GM21367 (cell line): ENCODE data around the gene SH3RF3.

Source experiments
- ATAC-seq: cut with Tn5 transposase; IDR thresholded peaks from one replicate; pipeline ENCODE4 v1.9.1; 2021; ENCODE audit not compliant: unreplicated experiment

SH3RF3 gene

DNA sequence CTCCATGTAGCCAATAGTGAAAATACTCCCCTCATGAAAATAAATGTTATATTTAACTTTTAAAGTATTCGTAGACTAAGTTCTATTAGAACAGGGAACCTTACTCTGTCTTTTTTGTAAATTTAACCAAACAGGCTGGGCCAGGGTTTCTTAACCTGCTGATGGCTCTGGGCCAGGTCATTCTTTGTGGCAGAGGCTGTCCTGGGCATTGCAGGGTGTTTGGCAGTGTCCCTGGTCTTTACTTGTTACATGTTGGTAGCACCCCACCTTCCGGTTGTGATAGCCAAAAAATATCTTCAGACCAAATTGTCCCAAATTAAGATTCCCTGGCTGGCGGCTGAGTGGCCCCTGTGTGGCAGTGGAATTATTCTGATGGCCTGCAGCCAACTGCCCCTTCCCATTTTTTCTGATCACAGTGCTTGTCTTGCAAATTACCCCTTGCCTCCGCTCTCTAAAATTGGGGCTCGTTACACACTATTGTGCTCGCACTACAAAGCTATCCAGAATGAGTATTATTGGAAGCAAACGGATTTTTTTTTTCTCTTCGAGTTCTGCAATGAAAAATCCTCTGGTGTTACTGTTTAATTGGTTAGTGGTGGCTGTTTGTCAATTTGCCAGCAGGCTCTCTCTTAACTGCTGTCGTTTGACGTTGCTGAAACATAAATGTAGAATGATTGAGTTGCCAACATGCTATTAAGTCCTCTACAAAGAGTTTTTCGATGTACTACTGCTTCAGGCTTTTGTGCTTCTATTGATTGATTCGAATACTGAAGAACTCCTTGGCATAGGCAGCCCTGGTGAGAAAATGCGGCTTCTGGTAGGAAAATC, 216.9 kb downstream of the SH3RF3 start:
- no peak for ATAC-seq

DNA sequence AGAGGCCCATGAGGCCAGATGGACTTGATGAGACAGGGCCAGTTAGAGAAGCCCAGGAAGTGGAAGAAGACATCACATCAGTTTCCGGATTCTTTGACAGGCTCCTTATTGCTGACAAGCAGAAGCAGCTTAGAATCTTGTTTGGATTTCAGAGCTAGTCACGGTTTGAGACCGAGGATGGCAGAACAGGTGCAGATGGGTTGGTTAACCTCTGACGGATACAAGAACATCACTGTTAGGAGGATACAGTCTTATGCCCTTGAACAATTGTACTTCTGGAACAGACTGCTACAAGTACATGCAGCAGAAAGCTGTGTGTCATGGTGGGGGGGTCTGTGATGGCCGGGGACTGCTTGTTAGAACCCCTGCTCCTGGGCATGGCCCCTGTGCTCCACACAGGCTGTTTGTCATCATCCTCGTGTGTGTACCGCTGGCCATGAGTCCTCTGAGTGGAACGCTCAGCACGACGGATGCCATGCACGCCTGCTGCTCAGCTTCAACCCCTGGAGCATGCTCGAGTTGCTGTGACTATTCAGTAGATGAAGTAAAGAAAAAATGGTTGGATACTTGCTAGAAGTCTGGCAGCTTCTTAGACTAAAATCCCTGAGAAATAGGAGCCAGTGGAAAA, 217.7 kb downstream of the SH3RF3 start:
- no peak for ATAC-seq

DNA sequence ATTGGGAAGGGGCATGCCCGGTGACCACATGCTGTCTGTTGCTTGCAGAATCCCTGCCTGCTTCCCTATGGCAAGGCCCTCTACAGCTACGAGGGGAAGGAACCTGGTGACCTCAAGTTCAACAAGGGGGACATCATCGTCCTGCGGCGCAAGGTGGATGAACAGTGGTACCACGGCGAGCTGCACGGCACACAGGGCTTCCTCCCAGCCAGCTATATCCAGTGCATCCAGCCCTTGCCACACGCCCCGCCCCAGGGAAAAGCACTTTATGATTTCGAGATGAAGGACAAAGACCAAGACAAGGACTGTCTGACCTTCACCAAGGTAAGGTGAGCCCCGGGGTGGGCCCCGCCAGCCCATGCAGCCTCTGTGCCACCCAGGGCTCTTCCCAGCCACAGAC, 218.6 kb downstream of the SH3RF3 start:
- no peak for ATAC-seq

DNA sequence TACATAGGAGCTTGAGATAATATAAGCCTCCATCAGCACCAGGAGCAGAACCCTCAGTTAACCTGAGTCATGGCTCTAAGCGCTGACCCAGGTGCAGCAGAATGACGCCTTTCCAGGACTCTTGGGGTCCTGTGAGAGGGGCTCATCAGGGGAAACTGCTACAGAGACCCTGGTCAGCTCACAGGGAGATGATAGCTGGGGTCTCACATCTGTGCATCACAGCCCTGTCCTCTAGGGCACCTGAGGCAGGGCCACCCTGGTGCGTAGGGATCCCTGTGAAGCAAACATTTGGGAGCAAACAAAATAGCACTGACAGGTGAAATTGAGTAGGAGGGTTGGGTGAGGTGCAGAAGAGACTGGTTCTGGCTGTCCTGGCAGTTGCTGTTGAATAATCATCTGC, 219.2 kb downstream of the SH3RF3 start:
- ATAC-seq, result no peak

DNA sequence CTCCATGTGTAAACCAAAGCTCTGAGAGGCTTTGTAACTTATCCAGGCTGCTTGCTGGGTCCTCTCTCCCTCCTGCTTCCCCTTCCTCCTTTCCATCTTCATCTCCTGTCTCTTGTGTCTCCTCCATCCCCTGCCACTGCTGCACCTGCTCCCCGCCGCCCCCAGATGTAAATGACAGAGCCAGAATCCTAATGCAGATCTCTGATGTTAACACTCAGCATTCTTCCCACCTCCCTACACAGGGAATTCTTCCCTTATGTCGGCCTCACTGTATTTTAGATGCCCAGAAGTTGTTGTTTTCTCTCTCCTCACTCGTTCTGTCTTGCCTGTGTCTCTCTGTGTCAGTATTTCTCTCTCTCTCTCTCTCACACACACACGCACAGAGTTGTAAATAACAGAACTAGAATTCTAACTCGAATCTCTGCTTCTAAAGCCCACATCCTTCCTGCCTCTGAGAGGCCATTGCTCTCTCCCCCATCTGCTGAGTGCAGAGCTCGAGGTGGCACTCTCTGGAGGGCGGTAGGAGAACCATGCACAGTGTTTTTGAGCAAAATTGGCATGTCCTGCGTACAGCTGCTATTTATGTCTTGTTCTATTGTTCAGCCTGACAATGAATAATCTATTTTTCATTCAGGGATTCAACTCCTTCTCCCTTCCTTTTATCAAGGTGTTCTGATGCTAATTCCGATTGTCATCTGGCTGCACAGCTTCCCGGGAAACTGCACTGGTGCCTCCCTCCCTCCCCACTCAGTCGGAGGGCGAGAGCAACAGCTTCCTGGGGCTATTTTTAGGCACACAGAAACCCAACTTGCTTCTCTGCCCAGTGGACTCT, 219.9 kb downstream of the SH3RF3 start:
- ATAC-seq, result no peak

DNA sequence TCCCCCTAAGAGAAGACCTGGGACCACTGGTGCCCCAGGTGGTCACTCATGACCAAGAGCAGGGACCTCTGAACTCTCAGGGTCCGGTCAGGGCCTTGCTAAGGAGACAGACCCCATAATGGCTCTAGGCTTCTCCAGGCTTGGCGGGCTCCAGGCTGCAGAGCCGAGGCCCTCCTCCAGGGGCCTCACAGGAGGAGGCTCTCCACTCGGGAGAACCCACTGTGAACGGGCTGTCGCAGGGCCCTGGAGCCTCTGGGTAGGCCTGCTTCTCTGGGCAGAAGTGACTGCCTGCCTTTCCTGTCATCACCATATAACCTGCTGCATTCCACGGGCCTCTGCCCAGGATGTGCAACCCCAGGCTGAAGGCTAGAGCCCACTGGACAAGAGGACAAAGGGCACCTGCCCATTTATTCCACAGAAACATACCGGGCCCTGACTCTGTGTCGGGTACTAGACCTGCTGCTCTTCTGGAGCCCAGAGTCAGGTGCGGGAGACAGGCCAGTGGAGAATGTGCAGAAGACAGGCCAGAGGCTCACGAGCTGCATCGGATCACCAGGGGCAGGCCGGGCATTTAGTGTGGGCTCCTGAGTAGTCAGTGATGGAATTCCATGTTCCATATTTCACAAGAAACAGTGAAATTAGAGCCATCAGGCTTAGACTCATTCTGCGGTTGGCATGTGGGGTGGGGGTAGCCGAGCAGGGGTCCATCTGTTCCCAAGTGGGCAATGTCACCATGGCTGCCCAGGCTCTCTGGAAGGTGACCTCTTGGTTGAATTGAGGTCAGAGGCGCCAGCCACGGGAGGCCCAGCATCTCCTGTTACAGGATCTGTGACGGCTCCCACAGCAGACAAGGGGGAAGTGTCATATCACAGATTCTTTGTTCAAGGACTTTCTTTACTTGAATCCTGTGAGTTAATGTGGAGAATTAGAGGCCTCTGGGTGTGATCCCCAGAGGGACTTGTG, 220.8 kb downstream of the SH3RF3 start:
- ATAC-seq, result no peak

DNA sequence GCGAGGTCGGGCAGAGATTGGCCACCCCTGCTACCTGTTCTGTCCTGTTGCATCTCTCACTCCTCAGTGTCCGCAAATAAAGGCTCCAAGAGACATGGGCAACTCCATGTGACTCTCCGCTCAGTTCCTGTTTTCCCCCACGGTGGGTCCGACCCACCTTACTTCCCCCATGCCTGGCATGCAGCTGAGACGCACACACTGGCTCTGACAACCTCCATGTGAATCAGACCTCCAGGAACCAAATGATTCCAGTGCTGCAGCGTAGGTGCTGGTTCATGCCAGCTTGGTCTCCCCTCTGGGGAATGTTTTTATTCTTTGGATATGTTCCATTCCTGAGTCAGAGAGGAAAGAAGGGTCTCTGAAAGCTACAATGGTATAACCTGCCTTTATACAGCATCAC, 221.5 kb downstream of the SH3RF3 start:
- no peak for ATAC-seq

DNA sequence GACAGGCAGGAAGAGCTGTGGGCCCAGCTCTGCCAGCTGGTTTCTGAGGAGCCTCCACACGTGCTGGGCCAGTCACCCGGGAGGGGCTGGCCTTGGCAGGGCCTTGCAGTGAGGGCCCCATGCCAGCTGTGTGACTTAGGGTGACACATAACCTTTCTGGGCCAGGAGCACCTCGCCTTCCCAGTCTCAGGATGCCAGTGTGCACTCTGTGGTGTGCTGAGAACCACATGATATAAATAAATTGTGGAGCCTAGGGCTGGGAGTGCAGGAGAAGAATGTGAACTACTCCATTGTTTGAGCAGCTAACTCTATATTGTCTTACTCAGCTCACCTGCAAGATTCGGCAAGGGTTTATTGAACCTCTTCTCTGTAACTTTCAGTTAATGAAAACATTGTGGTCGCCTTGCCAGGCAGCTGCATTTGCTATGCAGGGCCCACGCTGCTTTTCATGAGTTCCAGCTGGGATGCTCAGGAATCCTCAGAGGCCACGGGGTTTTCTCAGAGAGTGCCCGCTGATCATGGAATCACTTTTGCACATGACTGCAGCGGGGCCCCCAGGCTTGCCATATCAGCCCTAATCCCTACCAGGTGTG, 222.3 kb downstream of the SH3RF3 start:
- ATAC-seq, result no peak

DNA sequence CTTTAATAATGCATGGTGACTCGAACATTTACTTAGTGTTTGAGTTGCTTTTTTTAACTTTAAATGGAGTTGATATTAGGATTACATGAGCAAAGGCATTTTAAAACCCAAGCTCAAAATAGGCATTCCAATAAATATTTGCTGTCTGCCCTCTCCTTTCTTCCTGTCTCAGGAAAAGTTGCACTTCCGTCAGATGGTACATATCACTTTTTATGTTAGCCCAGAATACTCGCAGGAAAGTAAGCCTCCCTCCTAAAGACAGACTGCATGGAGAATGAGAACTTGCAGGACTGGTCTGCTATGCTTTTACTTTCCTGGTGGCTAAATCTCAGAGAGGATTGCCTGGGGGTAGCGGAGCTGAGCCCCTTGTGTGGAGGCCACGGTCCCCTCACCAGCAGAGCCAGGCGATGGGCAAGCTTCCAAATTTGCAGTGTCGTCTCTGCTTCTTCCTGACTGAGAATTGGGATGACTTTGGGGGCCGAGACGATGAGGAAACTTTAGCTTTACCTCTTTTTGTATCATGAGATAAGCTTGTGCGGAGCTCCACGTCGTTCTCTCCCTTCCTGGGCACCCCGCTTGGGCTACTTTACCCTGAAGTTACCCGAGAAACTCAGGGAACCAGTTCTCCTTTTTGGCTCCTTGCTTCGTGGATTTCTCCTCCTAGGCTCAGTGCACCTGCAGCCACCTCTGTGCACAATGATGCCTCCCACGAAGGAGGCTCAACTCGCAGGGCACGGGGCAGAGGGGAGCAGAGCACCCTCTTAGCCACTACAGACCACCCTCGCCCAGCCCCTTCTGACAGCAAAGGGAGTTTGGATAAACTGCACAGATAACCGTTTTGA, 223.3 kb downstream of the SH3RF3 start:
- ATAC-seq, result no peak

DNA sequence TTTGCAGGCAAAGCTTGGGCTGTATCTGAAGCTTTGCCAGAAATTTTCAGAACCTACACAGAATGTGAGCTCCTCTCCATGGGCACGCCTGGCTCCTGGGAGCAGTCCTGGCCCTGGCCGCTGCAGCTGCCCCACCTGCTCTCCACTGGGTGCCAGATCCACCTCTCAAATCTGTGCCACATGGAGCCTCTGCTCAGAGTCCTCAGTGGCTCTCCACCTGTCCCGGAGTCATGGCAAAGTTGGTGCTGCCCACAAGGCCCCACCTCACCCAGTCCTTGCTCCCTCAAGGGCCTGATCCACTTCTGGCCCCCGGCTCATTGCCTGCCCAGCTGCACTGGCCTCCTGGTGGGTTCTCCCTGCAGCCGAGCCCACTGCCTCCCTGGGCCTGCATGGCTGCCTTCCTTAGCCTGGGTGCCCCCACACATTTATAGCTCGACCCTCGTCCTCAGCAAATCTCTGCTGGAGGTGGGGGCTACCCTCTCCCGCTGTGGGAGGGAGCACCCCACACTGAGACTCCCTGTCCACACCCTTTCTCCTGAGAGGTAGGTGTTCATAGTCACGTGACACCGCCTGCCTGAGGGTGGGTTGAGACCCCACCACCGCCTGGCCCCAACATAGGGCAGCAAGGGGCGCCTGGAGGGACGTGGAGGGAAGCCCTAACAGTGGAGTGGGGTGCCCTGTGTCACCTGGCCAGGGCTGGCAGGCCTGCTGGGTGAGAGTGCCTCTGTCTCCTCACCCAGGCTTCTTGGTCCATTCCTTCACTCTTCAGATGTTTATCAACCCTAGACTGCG, 224.1 kb downstream of the SH3RF3 start:
- ATAC-seq, result no peak

DNA sequence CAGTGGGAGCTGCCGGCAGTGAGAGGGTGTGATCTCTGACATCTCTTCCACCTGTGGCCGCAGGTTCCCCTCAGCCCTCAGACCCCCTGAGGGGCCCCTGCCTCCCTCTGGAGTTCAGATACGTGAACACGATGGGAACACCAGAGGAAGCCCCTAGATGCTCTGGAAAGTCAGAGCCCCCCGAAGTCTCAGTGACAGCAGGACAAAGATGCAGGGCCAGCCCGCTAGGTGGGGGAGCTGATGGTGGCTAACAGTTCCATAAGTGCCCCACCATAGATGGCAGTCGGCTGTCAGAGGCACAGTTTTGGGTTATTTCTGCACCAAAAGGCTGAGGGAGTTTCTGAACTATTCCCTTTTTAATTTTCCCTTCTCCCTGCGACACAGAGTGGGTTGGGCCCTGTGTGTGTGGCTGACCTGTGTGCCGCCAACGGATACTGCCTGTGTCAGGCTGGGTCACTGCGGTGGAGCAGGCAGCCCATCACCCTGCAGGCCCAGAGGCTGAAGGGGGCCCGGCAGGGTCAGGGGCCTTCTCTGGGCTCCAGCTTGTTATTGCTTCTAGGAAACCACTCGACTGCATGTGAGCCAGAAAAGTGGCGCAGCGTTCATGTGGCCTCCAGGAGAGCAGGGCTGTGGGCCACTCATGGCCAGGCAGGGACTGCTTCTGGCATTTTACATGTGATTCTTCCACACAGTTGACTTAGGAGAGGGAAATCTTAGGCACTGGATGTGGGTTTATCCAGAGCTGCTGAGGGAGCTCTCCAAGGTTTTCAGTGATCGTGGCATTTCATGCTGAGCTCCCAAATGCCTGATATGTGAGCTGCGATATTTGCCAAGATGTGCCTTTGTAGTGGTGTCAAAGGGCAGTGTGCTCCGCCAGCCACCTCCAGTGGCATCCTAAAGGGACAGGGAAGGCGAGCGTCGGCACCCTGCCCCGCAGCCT, 225.1 kb downstream of the SH3RF3 start:
- no peak for ATAC-seq

DNA sequence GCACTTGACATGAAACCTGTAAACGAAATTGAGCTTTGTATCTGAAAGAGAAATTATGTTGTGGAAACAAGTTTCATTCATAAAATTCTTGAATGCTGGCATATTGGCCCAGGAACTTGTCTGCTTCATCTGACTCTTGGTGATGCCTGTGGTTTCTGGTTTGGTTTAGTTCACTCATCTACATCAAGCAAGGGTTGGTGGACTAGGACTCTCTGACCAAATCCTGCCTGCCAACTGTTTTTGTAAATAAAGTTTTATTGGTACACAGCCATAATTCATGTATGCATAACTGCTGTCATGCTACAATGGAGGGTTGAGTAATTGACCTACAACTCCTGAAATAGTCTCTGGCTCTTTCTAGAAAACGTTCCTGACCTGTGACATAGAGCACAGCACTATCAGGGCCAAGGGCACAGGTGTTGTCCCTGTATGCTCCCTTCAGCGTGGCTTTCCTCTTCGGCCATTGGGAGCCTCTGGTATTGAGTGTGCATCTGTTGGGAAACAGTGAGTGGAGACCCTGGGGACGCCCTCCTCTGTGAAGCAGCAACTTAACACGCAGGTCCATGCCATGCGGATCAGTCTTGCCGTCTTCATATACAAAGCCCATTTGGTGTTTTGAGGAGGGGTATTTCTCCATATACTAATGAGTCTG, 226.3 kb downstream of the SH3RF3 start:
- ATAC-seq, result no peak

DNA sequence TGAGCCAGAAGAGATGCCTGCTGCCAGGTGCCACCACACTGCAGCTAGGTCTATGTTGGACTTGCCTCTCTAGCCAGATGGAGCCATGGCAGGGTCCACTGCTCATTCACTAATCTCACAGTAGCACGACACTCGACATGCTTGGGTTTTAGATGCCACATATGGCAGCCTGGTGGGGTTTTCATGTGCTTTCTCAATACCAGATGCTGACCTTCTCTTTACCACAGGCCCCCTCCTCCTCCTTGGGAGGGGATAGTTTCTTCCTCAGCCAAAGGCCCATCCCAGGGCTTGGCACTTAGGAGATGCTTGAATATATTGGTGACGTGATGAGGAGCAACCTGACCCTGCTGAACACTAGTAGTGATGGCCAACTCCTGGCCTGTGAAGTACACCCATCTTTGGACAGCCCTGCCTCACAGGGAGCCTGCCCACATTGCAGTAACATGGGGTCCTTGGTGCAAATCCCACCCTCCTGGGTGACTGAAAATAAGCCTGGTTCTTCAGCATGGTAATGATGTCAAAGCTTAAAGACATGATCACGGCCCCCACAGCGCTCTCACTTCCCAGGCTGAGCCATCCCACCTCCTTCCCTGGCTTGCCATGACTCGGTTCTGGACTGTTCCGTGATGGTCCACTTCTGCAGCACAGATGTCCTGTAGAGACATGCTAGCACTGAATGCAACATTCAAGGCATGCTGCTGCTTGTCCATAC, 227.5 kb downstream of the SH3RF3 start:
- ATAC-seq, result no peak

DNA sequence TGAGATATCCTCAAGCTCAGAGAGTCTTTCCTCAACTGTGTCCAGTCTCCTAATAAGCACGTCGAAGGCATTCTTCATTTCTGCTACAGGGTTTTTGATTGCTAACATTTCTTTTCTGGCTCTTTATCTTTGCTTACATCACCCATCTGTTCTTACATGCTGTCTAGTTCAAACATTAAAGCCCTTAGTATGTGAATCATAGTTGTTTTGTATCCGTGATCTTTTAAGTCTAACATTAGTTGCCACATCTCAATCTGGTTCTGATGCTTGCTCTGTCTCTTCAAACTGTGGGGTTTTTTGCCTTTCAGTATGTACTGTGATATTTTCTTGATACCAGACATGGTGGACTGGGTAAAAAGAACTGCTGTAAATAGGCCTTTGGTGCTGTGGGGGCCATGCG, 235.2 kb downstream of the SH3RF3 start:
- no peak for ATAC-seq

DNA sequence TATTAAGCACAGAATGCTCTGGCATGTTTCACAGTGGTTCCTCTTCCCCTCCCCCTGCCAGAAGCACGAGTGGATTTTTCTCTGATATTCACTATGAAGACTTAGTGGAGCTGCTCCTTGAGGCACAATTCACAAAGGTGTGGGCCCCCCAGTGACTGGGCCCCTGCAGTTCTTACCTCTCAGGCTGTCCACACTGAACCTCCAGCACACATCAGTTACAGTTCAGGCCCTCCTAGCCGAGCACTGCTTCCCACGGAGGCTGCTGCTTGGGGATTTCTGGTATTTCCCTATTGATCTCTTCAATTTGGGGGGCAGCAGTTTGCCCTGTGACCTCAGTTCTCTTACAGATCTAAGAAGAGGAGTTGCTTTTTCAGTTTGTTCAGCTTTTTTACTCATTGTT, 236.1 kb downstream of the SH3RF3 start:
- ATAC-seq, result no peak

DNA sequence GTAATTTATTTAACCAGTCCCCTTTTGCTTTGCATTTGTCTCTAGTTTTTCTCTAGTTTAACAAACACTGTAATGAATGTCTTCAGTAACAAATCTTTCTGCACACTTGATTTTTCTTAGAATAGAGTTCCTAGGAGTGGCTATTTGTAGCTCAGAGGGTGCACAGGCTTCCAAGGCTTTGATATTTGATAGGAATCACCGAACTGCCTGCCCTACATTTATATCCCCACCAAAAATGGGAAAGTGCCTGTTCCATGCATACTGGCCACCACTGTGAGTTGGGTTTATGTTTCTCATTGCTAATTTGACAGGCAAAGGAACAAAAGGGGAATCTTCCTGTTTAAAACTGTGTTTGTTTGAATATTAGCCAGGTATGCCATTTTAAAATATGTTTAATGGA, 238.7 kb downstream of the SH3RF3 start:
- ATAC-seq, result no peak
